ENCODE measurements around the gene COG5. TPM values are rescaled to one million over a fixed set of nuclear protein-coding genes. Genes with fewer than 3 reads are reported as not detected.

COG5 gene
- total and polyA plus RNA-seq, 2 of the 8 experiments (the other 6 are each of a cell fraction or from before 2014, with no cell fraction given) = 10.5 to 28.1 TPM

DNA sequence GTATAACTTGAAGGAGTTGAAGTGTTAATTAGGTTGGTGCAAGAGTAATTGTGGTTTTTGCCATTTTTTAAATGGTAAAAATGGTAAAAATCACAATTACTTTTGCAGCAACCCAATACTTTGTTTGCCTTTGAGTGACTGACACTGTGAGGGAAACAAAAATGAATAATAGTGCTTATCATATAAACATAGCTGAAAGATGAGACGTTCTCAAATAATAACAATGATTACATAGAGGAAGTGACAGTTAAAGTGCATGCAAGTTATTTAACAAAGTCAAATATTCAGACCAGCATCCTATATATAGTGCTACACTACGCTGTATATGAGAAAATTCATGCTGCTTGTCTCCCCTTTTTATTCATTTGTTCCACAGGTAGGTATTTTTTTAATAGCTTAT, 399.6 kb downstream of the COG5 start:
- Histone ChIP-seq H4K8ac (ENCODE audit: extremely low read depth, insufficient read depth, low read length) (no peak overlapping the region), H4K20me1 (replicated peaks in 1 of 2; ENCODE audit: control insufficient read depth in 1 of 2, insufficient read depth in 2 of 2, low read length in 2 of 2) (no peaks in the 10 kb centered on the region), H2BK12ac (ENCODE audit: low read depth, low read length) (no peak overlapping the region), H2BK20ac (ENCODE audit: low read length) (no peak overlapping the region), H2AK5ac (ENCODE audit: low read depth, low read length) (no peak overlapping the region), H3K4me1 (replicated peaks in 1 of 4; ENCODE audit: control insufficient read depth in 3 of 4, insufficient read depth in 4 of 4, low read length in 3 of 4) (peaks cover 0 to 2% (median under 1%) of the 10 kb centered on the region in 4 experiments; a peak in 2 of 7 replicates), H4K91ac (replicated peaks; ENCODE audit: insufficient read length, low read length) (no peak overlapping the region), H2BK120ac (replicated peaks; ENCODE audit: low read depth, low read length) (no peak overlapping the region), H3K56ac (replicated peaks; ENCODE audit: insufficient read length, low read depth, low read length) (no peak overlapping the region), H3K14ac (ENCODE audit: insufficient read length) (no peak overlapping the region), H3K36me3 (ENCODE audit: control insufficient read depth in 2 of 4, insufficient read depth in 4 of 4, low read length in 3 of 4) (no peaks in the 10 kb centered on the region), H3K4me2 (ENCODE audit: insufficient read depth in 1 of 2, low read depth in 2 of 2, low read length in 2 of 2) (no peak overlapping the region), H4K5ac (ENCODE audit: insufficient read length, low read depth, low read length) (no peak overlapping the region), H3K79me1 (ENCODE audit: low read depth, low read length) (no peaks in the 10 kb centered on the region), H2BK5ac (ENCODE audit: low read depth, low read length) (no peak overlapping the region), H3K9ac (replicated peaks in 1 of 4; ENCODE audit: extremely low read depth in 1 of 4, low read depth in 3 of 4, low read length in 3 of 4) (no peak overlapping the region), H3K9me3 (ENCODE audit: insufficient read depth in 2 of 2, low read depth in 1 of 2, low read length in 1 of 2) (no peaks in the 10 kb centered on the region), H3K23me2 (ENCODE audit: low read depth, low read length) (peaks cover 4% of the 10 kb centered on the region), H3K79me2 (ENCODE audit: control insufficient read depth in 1 of 2, insufficient read depth in 2 of 2, low read length in 2 of 2) (no peaks in the 10 kb centered on the region), H3K4me3 (ENCODE audit: extremely low read depth in 1 of 4, insufficient read depth in 2 of 4, low read depth in 3 of 4, low read length in 4 of 4) (no peak overlapping the region), H3K27ac (ENCODE audit: low read depth, low read length) (no peak overlapping the region), H3K23ac (ENCODE audit: insufficient read length) (no peak overlapping the region), H2AFZ (ENCODE audit: low read length) (no peak overlapping the region), H3K18ac (ENCODE audit: extremely low read depth, low read length) (no peak overlapping the region), H2BK15ac (ENCODE audit: low read length) (no peak overlapping the region), H3K27me3 (replicated peaks in 1 of 4; ENCODE audit: control insufficient read depth in 3 of 4, extremely low read depth in 1 of 4, insufficient read depth in 3 of 4, low read length in 3 of 4) (no peaks in the 10 kb centered on the region), H3K4ac (replicated peaks; ENCODE audit: insufficient read length, low read depth, low read length) (no peak overlapping the region)
- 98% methylated on average over 2 of the region's 2 CpGs; no CpG with 5 or more reads in 1 of the 2 experiments for WGBS, 2 experiments (ENCODE audit: extremely low coverage in 1 of 2, insufficient coverage in 1 of 2, insufficient read length in 1 of 2, insufficient replicate concordance in 2 of 2, low coverage in 1 of 2, low lambda C conversion rate in 2 of 2, missing lambda C conversion rate in 1 of 2)
- no peak for FAIRE-seq
- no peak for DNase-seq (ENCODE audit: low read depth in 1 of 2, low spot score in 2 of 2)
- CTCF ChIA-PET (ENCODE audit: partially characterized antibody) = interaction anchor here (0.6 to 6.6 kb wide), 5 partner anchors 14 to 351 kb away, joined by 3 to 68 read pairs (median 4); no protein-coding TSS in a partner anchor
- POLR2A ChIA-PET (ENCODE audit: partially characterized antibody) = no interaction called here
- TF ChIP-seq CREB1 (IDR thresholded peaks at IDR 0.05) (no peak), YY1 (IDR thresholded peaks at IDR 0.05; ENCODE audit: low read depth, low read length) (no peak), TEAD4 (IDR thresholded peaks at IDR 0.05; ENCODE audit: low read depth, low read length) (no peak), SP2 (IDR thresholded peaks at IDR 0.05; ENCODE audit: low read length) (no peak), JUN (IDR thresholded peaks at IDR 0.05; ENCODE audit: low read depth, low read length) (no peak), JUND (IDR thresholded peaks at IDR 0.05; ENCODE audit: low read length) (no peak), SRF (IDR thresholded peaks at IDR 0.05; ENCODE audit: low read depth, low read length) (no peak), NRF1 (IDR thresholded peaks at IDR 0.05; ENCODE audit: low read depth, low read length) (no peak), FOSL1 (IDR thresholded peaks at IDR 0.05; ENCODE audit: insufficient read depth, low read depth, low read length) (no peak), GTF2F1 (IDR thresholded peaks at IDR 0.05; ENCODE audit: borderline replicate concordance, low read depth, low read length) (no peak), HDAC6 (IDR thresholded peaks at IDR 0.05; ENCODE audit: low read depth, low read length) (no peak), SIN3A (conservative IDR thresholded peaks at IDR 0.05 in 1 of 2, IDR thresholded peaks at IDR 0.05 in 1 of 2; ENCODE audit: low read depth in 1 of 2, low read length in 2 of 2) (no peak), TAF1 (IDR thresholded peaks at IDR 0.05; ENCODE audit: low read depth, low read length) (no peak), SIRT6 (IDR thresholded peaks at IDR 0.05; ENCODE audit: low read length) (no peak), KDM1A (IDR thresholded peaks at IDR 0.05; ENCODE audit: borderline replicate concordance, low read length) (no peak), CTBP2 (IDR thresholded peaks at IDR 0.05; ENCODE audit: borderline replicate concordance, insufficient read depth, insufficient read length, low read length) (no peak)
